Endodermal cell (in vitro differentiated cells): Measurements from ENCODE around the gene RPTOR. TPM values are rescaled to one million over a fixed set of nuclear protein-coding genes. Genes with fewer than 3 reads are reported as not detected.

Source experiments
- DNase-seq: peaks from one replicate; pipeline ENCODE4 v3.0.0-alpha.2; 2017
- H3K27ac ChIP-seq: 2 replicates; pipeline ENCODE4 v1.5.1; 2013; ENCODE audit warnings: mild to moderate bottlenecking, low read depth, low read length, moderate library complexity
- H3K27me3 ChIP-seq: 2 replicates; pipeline ENCODE4 v1.6.1; 2013; ENCODE audit warnings: mild to moderate bottlenecking, low read length, moderate library complexity; ENCODE audit not compliant: insufficient read depth, control insufficient read depth, poor library complexity, severe bottlenecking
- H3K36me3 ChIP-seq: 2 replicates; pipeline ENCODE4 v1.7.0; 2013; ENCODE audit warnings: mild to moderate bottlenecking, low read length, moderate library complexity; ENCODE audit not compliant: control insufficient read depth, insufficient read depth
- H3K4me1 ChIP-seq: one replicate; pipeline ENCODE4 v1.7.0; 2013; ENCODE audit warnings: low read length; ENCODE audit not compliant: control insufficient read depth, insufficient read depth
- H3K4me3 ChIP-seq: 2 replicates; pipeline ENCODE4 v1.5.1; 2013; ENCODE audit warnings: mild to moderate bottlenecking, low read length, moderate library complexity
- H3K9ac ChIP-seq: 2 replicates; pipeline ENCODE4 v1.6.1; 2013; ENCODE audit warnings: mild to moderate bottlenecking, low read length, moderate library complexity; ENCODE audit not compliant: poor library complexity, severe bottlenecking; ENCODE audit errors: extremely low read depth
- H3K9me3 ChIP-seq: 2 replicates; pipeline ENCODE4 v1.6.1; 2013; ENCODE audit warnings: mild to moderate bottlenecking, low read length, moderate library complexity; ENCODE audit not compliant: control insufficient read depth
- H3K27ac Mint-ChIP-seq: 2 replicates; pipeline ENCODE4 v1.8.0; 2020; ENCODE audit warnings: mixed read lengths
- H3K27me3 Mint-ChIP-seq: 2 replicates; pipeline ENCODE4 v1.8.0; 2021; ENCODE audit warnings: mild to moderate bottlenecking, mixed read lengths; ENCODE audit not compliant: insufficient read depth
- H3K36me3 Mint-ChIP-seq: 2 replicates; pipeline ENCODE4 v1.8.0; 2020; ENCODE audit warnings: low read depth, mixed read lengths
- H3K4me1 Mint-ChIP-seq: 2 replicates; pipeline ENCODE4 v1.8.0; 2020; ENCODE audit warnings: mixed read lengths
- H3K4me3 Mint-ChIP-seq: 2 replicates; pipeline ENCODE4 v1.8.0; 2020; ENCODE audit warnings: mild to moderate bottlenecking, moderate library complexity, mixed read lengths
- H3K9me3 Mint-ChIP-seq: 2 replicates; pipeline ENCODE4 v1.8.0; 2020; ENCODE audit warnings: mild to moderate bottlenecking, mixed read lengths
- CTCF ChIP-seq: fragments of 200-600 bp; sonication (generic); conservative IDR thresholded peaks from 2 replicates; pipeline ENCODE4 v1.5.0; 2021; ENCODE audit warnings: antibody characterized with exemption, mild to moderate bottlenecking
- WGBS, 2 experiments: methylation state at CpG; one replicate each; pipeline versions ENCODE4 v1.1.5 to v1.1.7; 2013; ENCODE audit warnings: missing lambda C conversion rate in 2 of 2, mixed read lengths in 1 of 2; ENCODE audit not compliant: insufficient coverage in 1 of 2, insufficient read length in 1 of 2; 5-methylcytosine and 5-hydroxymethylcytosine counted together
- total RNA-seq, 2 donors: library from RNA; stranded (reverse); fragmentation: NEBNext Ultra II Directional in 1 of 2; extraction: Animal tissue kit (Norgen Biotek cat#: 25700) in 1 of 2; gene quantifications; 2 replicates in 1 of 2; 3 replicates in 1 of 2; pipeline ENCODE4 v1.2.1, GENCODE V29; 2021

The RPTOR gene
- total RNA-seq, 2 donors from 2014 or later, result 45.1 to 53.4 TPM

DNA sequence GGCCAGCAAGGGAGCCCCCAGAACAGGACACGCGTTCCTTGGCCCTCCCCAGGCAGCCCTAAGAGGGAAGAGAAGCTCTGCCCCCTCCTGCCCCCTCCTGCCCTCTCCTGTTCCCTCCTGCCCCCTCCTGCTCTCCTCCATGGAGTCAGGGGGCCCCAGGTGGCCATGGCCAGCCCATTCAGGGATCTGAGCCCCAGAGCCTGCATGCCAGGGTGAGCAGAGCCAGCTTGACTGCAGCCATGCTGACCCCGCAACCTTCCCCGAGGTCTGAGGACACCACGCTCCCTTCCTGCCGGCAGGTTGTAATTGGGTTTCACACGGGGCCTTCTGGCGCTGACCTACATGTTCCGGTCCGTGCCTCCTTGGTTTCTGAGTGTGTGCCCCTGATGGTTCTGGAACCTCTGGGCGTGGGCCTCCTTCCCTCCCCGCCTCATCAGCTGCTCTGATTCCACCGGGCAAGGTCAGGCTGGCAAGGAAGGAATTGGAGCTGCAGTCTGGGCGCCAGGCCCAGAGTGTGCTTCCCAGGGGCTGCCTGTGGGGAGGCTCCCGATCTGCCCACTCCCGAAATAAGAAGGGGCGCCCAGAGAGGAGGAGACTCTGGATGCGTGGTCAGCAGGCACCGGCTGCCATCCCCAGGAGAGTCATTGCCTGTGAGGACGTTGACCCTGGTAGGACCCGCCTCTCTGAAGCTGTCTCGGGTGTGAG, 44.5 kb upstream of the RPTOR start:
- H3K36me3 Mint-ChIP-seq, result no peaks in the 10 kb centered on the region
- no peak for DNase-seq
- H3K4me1 ChIP-seq, result no peaks in the 10 kb centered on the region
- no peak overlapping the region for H3K9ac ChIP-seq
- no peak overlapping the region for H3K27ac Mint-ChIP-seq
- no peaks in the 10 kb centered on the region for H3K36me3 ChIP-seq
- peaks cover 13% of the 10 kb centered on the region for H3K27me3 ChIP-seq
- H3K4me1 Mint-ChIP-seq, result peaks cover 5% of the 10 kb centered on the region
- H3K27ac ChIP-seq, result no peak overlapping the region
- no peak for TF ChIP-seq CTCF
- no peak overlapping the region for H3K4me3 ChIP-seq
- 91 to 97% methylated on average over 14 to 22 of the region's 22 CpGs for WGBS, 2 experiments
- no peaks in the 10 kb centered on the region for H3K9me3 ChIP-seq
- peaks cover 15% of the 10 kb centered on the region for H3K27me3 Mint-ChIP-seq
- H3K4me3 Mint-ChIP-seq, result no peak overlapping the region
- H3K9me3 Mint-ChIP-seq, result no peaks in the 10 kb centered on the region

- no peaks in the 10 kb centered on the region for H3K4me1 ChIP-seq
- no peak for TF ChIP-seq CTCF
- no peak overlapping the region for H3K9ac ChIP-seq
- DNase-seq, result no peak
- Mint-ChIP-seq H3K27ac (no peak overlapping the region), H3K27me3 (peaks cover 19% of the 10 kb centered on the region), H3K4me1 (peaks cover 5% of the 10 kb centered on the region), H3K4me3 (no peak overlapping the region), H3K9me3 (no peaks in the 10 kb centered on the region), H3K36me3 (no peaks in the 10 kb centered on the region)
- H3K27ac ChIP-seq, result no peak overlapping the region
- H3K27me3 ChIP-seq, result peaks cover 25% of the 10 kb centered on the region
- 89 to 92% methylated on average over 20 to 24 of the region's 24 CpGs for WGBS, 2 experiments
- H3K36me3 ChIP-seq, result no peaks in the 10 kb centered on the region
- H3K4me3 ChIP-seq, result no peak overlapping the region
- no peaks in the 10 kb centered on the region for H3K9me3 ChIP-seq
These were observed 42.7 kb upstream of the RPTOR start for GRCh38 chr17:80501741-80502577.

DNA sequence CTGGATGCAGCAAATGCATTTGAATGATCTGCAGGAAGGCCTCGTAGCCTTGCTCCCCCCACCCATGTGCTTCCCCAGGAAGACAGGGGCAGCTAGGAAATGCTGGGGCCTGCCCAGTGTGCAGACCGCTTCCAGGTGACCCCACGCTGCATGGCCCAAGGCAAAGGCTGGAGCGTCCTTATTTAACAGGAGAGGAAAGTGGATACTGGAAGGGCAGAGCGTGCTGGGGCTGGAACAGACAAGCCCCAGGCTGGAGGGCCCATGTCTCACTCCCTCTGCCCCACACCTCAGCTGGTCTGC, 42.1 kb upstream of the RPTOR start:
- no peaks in the 10 kb centered on the region for H3K9me3 ChIP-seq
- no peaks in the 10 kb centered on the region for H3K9me3 Mint-ChIP-seq
- H3K27me3 Mint-ChIP-seq, result peaks cover 20% of the 10 kb centered on the region
- no peak for DNase-seq
- H3K4me1 ChIP-seq, result no peaks in the 10 kb centered on the region
- H3K4me1 Mint-ChIP-seq, result peaks cover 5% of the 10 kb centered on the region
- no peak overlapping the region for H3K27ac ChIP-seq
- no peaks in the 10 kb centered on the region for H3K36me3 Mint-ChIP-seq
- H3K9ac ChIP-seq, result no peak overlapping the region
- H3K4me3 Mint-ChIP-seq, result no peak overlapping the region
- H3K27ac Mint-ChIP-seq, result no peak overlapping the region
- no peaks in the 10 kb centered on the region for H3K36me3 ChIP-seq
- 91 to 92% methylated on average over 2 to 5 of the region's 5 CpGs for WGBS, 2 experiments
- H3K27me3 ChIP-seq, result peaks cover 25% of the 10 kb centered on the region
- H3K4me3 ChIP-seq, result no peak overlapping the region
- no peak for TF ChIP-seq CTCF
